ENCODE data around the gene TUBGCP3. TPM values are rescaled to one million over a fixed set of nuclear protein-coding genes. Genes with fewer than 3 reads are reported as not detected.

TUBGCP3 gene
- total RNA-seq, 4 donors from 2014 or later = 23.3 to 43.6 (median 30.0) TPM

GRCh38 chr13:112510002-112510780, 77.8 kb downstream of the TUBGCP3 start:
- Histone ChIP-seq H3K27me3 (no peaks in the 10 kb centered on the region), H3K9me3 (no peaks in the 10 kb centered on the region), H3K27ac (no peak overlapping the region), H3K36me3 (peaks cover 0 to 9% (median 0%) of the 10 kb centered on the region in 4 donors), H3K4me3 (no peak overlapping the region), H3K4me1 (no peaks in the 10 kb centered on the region)
- in situ Hi-C loops (cut with MboI; ENCODE audit: low pct_ligation_motif_present in 1 of 4, low pct_unique_long_range_greater_than_20kb in 1 of 4, low sequenced_read_pairs in 3 of 4) = no loop called here
- 72 to 82% methylated on average over 5 to 15 of the region's 15 CpGs for WGBS, 2 donors (ENCODE audit: low coverage in 1 of 2)
- intact Hi-C loops (cut with DNase I; ENCODE audit: low total_unique reads) = no loop called here
- DNase-seq = no peak
- no peak for TF ChIP-seq POLR2A (IDR thresholded peaks at IDR 0.05)
- no peak for TF ChIP-seq EP300 (IDR thresholded peaks at IDR 0.05; ENCODE audit: low read depth)
- TF ChIP-seq POLR2AphosphoS5 (IDR thresholded peaks at IDR 0.05) = no peak
- TF ChIP-seq, protein P1, sequence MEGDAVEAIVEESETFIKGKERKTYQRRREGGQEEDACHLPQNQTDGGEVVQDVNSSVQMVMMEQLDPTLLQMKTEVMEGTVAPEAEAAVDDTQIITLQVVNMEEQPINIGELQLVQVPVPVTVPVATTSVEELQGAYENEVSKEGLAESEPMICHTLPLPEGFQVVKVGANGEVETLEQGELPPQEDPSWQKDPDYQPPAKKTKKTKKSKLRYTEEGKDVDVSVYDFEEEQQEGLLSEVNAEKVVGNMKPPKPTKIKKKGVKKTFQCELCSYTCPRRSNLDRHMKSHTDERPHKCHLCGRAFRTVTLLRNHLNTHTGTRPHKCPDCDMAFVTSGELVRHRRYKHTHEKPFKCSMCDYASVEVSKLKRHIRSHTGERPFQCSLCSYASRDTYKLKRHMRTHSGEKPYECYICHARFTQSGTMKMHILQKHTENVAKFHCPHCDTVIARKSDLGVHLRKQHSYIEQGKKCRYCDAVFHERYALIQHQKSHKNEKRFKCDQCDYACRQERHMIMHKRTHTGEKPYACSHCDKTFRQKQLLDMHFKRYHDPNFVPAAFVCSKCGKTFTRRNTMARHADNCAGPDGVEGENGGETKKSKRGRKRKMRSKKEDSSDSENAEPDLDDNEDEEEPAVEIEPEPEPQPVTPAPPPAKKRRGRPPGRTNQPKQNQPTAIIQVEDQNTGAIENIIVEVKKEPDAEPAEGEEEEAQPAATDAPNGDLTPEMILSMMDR (IDR thresholded peaks at IDR 0.05) = peak; percentile 16 to 33 (median 27)

GRCh38 chr13:112509190-112509589, 78.8 kb downstream of the TUBGCP3 start:
- H3K4me3 ChIP-seq = no peak overlapping the region
- H3K27me3 ChIP-seq = no peaks in the 10 kb centered on the region
- in situ Hi-C loops (cut with MboI; ENCODE audit: low pct_ligation_motif_present in 1 of 4, low pct_unique_long_range_greater_than_20kb in 1 of 4, low sequenced_read_pairs in 3 of 4) = no loop called here
- H3K4me1 ChIP-seq = no peaks in the 10 kb centered on the region
- no peak for DNase-seq
- no peak for TF ChIP-seq POLR2AphosphoS5 (IDR thresholded peaks at IDR 0.05)
- TF ChIP-seq POLR2A (IDR thresholded peaks at IDR 0.05) = no peak
- TF ChIP-seq, protein P1 (IDR thresholded peaks at IDR 0.05) = no peak
- no peak for TF ChIP-seq EP300 (IDR thresholded peaks at IDR 0.05; ENCODE audit: low read depth)
- intact Hi-C loops (cut with DNase I; ENCODE audit: low total_unique reads) = no loop called here
- WGBS, 2 donors (ENCODE audit: low coverage in 1 of 2) = 93% methylated on average over 6 of the region's 6 CpGs; no CpG with 5 or more reads in 1 of the 2 donors
- no peaks in the 10 kb centered on the region for H3K9me3 ChIP-seq
- H3K27ac ChIP-seq = no peak overlapping the region
- H3K36me3 ChIP-seq = peaks cover 0 to 12% (median 3%) of the 10 kb centered on the region in 4 donors

- in situ Hi-C loops (cut with MboI; ENCODE audit: low pct_ligation_motif_present in 1 of 4, low pct_unique_long_range_greater_than_20kb in 1 of 4, low sequenced_read_pairs in 3 of 4) (no loop called here), intact Hi-C loops (cut with DNase I; ENCODE audit: low total_unique reads) (no loop called here)
- Histone ChIP-seq H3K4me1 (no peaks in the 10 kb centered on the region), H3K36me3 (peaks cover 0 to 28% (median 10%) of the 10 kb centered on the region in 4 donors), H3K4me3 (no peak overlapping the region), H3K27me3 (no peaks in the 10 kb centered on the region), H3K27ac (no peak overlapping the region), H3K9me3 (no peaks in the 10 kb centered on the region)
- no peak for TF ChIP-seq EP300 (IDR thresholded peaks at IDR 0.05; ENCODE audit: low read depth)
- no peak for TF ChIP-seq POLR2AphosphoS5 (IDR thresholded peaks at IDR 0.05)
- TF ChIP-seq, protein P1 (IDR thresholded peaks at IDR 0.05) = no peak
- no peak for TF ChIP-seq POLR2A (IDR thresholded peaks at IDR 0.05)
- WGBS, 2 donors (ENCODE audit: low coverage in 1 of 2) = 85 to 91% methylated on average over 6 to 8 of the region's 8 CpGs
- DNase-seq = no peak
Measured at GRCh38 chr13:112506046-112506445, 81.9 kb downstream of the TUBGCP3 start.

- no peak overlapping the region for H3K27ac ChIP-seq
- no peaks in the 10 kb centered on the region for H3K9me3 ChIP-seq
- WGBS, 2 donors (ENCODE audit: low coverage in 1 of 2) = 93 to 96% methylated on average over 7 of the region's 7 CpGs
- no peak for DNase-seq
- TF ChIP-seq, protein P1 (IDR thresholded peaks at IDR 0.05) = no peak
- TF ChIP-seq POLR2AphosphoS5 (IDR thresholded peaks at IDR 0.05) (no peak), POLR2A (IDR thresholded peaks at IDR 0.05) (no peak), EP300 (IDR thresholded peaks at IDR 0.05; ENCODE audit: low read depth) (no peak)
- H3K27me3 ChIP-seq = no peaks in the 10 kb centered on the region
- intact Hi-C loops (cut with DNase I; ENCODE audit: low total_unique reads) (no loop called here), in situ Hi-C loops (cut with MboI; ENCODE audit: low pct_ligation_motif_present in 1 of 4, low pct_unique_long_range_greater_than_20kb in 1 of 4, low sequenced_read_pairs in 3 of 4) (no loop called here)
- no peaks in the 10 kb centered on the region for H3K4me1 ChIP-seq
- no peak overlapping the region for H3K4me3 ChIP-seq
- H3K36me3 ChIP-seq = peaks cover 0 to 18% (median 3%) of the 10 kb centered on the region in 4 donors
Measured at GRCh38 chr13:112496166-112496565, 91.8 kb downstream of the TUBGCP3 start.
